ENCODE data around the gene OGDHL.

The OGDHL gene

DNA sequence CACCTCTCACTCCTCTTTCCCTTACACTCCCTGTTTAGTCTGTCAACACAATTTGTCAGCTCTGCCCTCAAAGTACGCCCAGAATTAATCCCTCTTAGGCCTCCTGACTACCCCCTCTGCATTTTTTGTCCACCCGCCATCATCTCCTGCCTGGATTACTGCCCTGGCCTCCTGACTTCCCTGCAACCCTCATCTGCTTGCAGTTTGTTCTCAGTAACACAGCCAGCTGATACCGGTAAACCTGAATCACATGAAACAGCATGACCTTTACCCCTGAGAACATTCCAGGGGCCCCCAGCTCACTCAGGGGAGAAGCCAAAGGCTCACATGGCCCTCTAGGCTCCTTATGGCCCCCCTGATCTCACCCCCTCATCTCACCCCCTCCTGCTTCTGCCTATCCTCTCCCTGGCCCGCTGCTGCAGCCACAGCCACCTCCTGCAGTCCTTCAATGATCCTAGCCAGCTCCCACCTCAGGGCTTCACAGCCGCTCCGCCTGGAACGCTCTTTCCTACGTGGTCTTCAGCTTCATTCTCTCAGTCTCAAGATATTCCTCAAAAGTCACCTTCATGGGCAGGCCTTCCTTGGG is 73.8 kb downstream of the OGDHL start:
- no peak for DNase-seq

DNA sequence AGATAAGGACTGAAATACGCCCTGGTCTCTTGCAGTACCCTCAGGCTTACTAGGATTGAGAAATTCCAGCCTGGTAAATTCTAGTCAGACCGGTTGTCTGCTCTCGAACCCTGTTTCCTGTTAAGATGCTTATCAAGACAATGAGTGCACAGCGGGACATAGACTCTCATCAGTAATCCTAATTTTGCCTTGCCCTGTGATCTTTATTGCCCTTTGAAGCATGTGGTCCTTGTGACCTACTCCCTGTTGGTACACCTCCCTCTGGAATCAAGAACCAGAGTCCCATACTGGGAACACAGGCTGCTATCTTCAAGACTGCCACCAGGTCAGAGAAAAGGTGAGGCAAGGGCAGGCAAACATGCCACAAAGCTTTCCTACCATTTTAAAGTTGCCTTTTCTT is 75.5 kb downstream of the OGDHL start:
- DNase-seq = no peak

Data from CD4-positive, alpha-beta T cell treated with Interleukin-10 for 1 hour (primary cell).